Measurements from ENCODE around the gene DENND4A. TPM values are rescaled to one million over a fixed set of nuclear protein-coding genes. Genes with fewer than 3 reads are reported as not detected.
A peak's percentile ranks its signal among the peaks of the same experiment; 100 is the strongest.

The DENND4A gene
- total and polyA plus RNA-seq, 10 of the 15 experiments (the other 5 are each of a cell fraction or from before 2014, with no cell fraction given): 14.2 to 81.8 (median 34.1) TPM

DNA sequence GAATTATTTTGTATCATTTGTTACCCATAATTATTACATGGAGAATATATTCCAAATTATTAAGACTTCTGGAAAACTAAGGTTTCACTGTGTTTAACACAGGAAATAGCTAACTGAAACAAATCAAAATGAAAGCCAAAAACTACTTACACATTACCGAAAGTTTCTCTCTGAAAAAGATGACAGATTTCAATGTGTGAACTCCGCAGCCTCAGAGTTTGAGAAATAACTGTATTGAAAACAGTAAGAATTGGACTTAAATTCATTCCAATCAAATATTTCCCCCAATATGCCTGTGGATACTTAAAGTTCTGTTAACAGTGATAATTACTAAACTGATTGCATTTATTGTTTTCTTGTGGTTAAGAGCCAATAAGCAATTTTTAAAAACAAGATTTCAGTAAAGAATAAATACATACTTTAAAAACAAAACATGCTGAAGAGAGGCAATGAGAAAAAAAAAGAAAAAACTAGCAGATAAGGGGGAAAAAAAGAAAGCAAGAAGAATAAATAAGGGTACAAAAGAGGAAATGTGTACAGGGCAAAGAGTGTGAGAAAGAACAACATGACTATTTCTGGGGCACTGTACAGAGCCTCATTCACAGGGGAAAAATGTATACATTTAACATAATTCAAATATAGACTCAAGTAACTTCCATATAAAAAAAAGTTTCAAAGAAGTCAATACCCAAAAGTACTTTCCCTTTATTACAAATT lies 30.7 kb downstream of the DENND4A start (continued):
- TF ChIP-seq RFX5 (IDR thresholded peaks at IDR 0.05; ENCODE audit: low read depth, low read length) (no peak), NBN (IDR thresholded peaks at IDR 0.05) (peak; percentile 57; the same call in 1 of the 2 replicates), ZBTB40 (IDR thresholded peaks at IDR 0.05; ENCODE audit: borderline replicate concordance) (no peak), RAD21 (IDR thresholded peaks at IDR 0.05; ENCODE audit: insufficient read depth, low read depth, low read length) (no peak), MTA3 (IDR thresholded peaks at IDR 0.05; ENCODE audit: borderline replicate concordance, low read length) (no peak), WRNIP1 (IDR thresholded peaks at IDR 0.05; ENCODE audit: borderline replicate concordance, low read depth, low read length) (no peak), NR2C1 (IDR thresholded peaks at IDR 0.05) (no peak), MEF2B (IDR thresholded peaks at IDR 0.05; ENCODE audit: partially characterized antibody, poor library complexity, severe bottlenecking) (peak; percentile 21), ZNF384 (IDR thresholded peaks at IDR 0.05; ENCODE audit: borderline replicate concordance, low read depth, low read length) (peak; percentile 9; the same call in 1 of the 2 replicates), EED (IDR thresholded peaks at IDR 0.05; ENCODE audit: low read depth) (no peak), NFYA (IDR thresholded peaks at IDR 0.05; ENCODE audit: borderline replicate concordance, low read depth, low read length) (no peak), SIN3A (IDR thresholded peaks at IDR 0.05; ENCODE audit: low read depth, low read length) (no peak), SMC3 (IDR thresholded peaks at IDR 0.05; ENCODE audit: borderline replicate concordance, low read length) (no peak), E2F4 (IDR thresholded peaks at IDR 0.05; ENCODE audit: low read depth, low read length) (no peak), HDAC2 (IDR thresholded peaks at IDR 0.05) (no peak), HDGF (IDR thresholded peaks at IDR 0.05) (no peak)
- TF ChIP-seq, protein P1, sequence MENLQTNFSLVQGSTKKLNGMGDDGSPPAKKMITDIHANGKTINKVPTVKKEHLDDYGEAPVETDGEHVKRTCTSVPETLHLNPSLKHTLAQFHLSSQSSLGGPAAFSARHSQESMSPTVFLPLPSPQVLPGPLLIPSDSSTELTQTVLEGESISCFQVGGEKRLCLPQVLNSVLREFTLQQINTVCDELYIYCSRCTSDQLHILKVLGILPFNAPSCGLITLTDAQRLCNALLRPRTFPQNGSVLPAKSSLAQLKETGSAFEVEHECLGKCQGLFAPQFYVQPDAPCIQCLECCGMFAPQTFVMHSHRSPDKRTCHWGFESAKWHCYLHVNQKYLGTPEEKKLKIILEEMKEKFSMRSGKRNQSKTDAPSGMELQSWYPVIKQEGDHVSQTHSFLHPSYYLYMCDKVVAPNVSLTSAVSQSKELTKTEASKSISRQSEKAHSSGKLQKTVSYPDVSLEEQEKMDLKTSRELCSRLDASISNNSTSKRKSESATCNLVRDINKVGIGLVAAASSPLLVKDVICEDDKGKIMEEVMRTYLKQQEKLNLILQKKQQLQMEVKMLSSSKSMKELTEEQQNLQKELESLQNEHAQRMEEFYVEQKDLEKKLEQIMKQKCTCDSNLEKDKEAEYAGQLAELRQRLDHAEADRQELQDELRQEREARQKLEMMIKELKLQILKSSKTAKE (IDR thresholded peaks at IDR 0.05; ENCODE audit: low read depth, poor library complexity, severe bottlenecking): no peak
- TF ChIP-seq, protein P2, sequence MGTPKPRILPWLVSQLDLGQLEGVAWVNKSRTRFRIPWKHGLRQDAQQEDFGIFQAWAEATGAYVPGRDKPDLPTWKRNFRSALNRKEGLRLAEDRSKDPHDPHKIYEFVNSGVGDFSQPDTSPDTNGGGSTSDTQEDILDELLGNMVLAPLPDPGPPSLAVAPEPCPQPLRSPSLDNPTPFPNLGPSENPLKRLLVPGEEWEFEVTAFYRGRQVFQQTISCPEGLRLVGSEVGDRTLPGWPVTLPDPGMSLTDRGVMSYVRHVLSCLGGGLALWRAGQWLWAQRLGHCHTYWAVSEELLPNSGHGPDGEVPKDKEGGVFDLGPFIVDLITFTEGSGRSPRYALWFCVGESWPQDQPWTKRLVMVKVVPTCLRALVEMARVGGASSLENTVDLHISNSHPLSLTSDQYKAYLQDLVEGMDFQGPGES (IDR thresholded peaks at IDR 0.05): no peak
- TF ChIP-seq, protein P3, sequence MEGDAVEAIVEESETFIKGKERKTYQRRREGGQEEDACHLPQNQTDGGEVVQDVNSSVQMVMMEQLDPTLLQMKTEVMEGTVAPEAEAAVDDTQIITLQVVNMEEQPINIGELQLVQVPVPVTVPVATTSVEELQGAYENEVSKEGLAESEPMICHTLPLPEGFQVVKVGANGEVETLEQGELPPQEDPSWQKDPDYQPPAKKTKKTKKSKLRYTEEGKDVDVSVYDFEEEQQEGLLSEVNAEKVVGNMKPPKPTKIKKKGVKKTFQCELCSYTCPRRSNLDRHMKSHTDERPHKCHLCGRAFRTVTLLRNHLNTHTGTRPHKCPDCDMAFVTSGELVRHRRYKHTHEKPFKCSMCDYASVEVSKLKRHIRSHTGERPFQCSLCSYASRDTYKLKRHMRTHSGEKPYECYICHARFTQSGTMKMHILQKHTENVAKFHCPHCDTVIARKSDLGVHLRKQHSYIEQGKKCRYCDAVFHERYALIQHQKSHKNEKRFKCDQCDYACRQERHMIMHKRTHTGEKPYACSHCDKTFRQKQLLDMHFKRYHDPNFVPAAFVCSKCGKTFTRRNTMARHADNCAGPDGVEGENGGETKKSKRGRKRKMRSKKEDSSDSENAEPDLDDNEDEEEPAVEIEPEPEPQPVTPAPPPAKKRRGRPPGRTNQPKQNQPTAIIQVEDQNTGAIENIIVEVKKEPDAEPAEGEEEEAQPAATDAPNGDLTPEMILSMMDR (IDR thresholded peaks at IDR 0.05 in 2 of 3, conservative IDR thresholded peaks at IDR 0.05 in 1 of 3; ENCODE audit: control insufficient read depth in 2 of 3, extremely low read depth in 1 of 3, insufficient read depth in 1 of 3, low read depth in 3 of 3, low read length in 3 of 3): no peak

Measured in GM12878 (cell line).